Cardiac fibroblast (primary cell): ENCODE results near the gene TUFT1.

ENCODE experiments used
- DNase-seq, 2 donors: peaks; one replicate each; pipeline versions ENCODE4 v3.0.0 to v3.0.0-alpha.2; 2010; ENCODE audit warnings: low read depth in 2 of 2
- H3K4me3 ChIP-seq, 2 donors: replicated peaks in 1 of 2; 1 replicate in 1 of 2; 2 replicates in 1 of 2; pipeline ENCODE4 v1.5.1; 2011; ENCODE audit warnings: low read depth in 2 of 2, low read length in 2 of 2, mild to moderate bottlenecking in 2 of 2, moderate library complexity in 1 of 2
- CTCF ChIP-seq: IDR thresholded peaks from one replicate; pipeline ENCODE4 v1.5.1; 2011; ENCODE audit warnings: low read depth, mild to moderate bottlenecking, low read length, inconsistent platforms

TUFT1 gene

GRCh38 chr1:151629278-151629677 is 89.2 kb downstream of the TUFT1 start:
- no peak for DNase-seq
- TF ChIP-seq CTCF = no peak
- H3K4me3 ChIP-seq = no peak overlapping the region
